NT2/D1 (cell line): ENCODE measurements around the gene LOXHD1.

Source experiments
- SUZ12 ChIP-seq: IDR thresholded peaks from 2 replicates; pipeline ENCODE4 v1.6.1; 2011; ENCODE audit not compliant: insufficient read length, insufficient read depth; ENCODE audit errors: extremely low read depth
- YY1 ChIP-seq: IDR thresholded peaks from 2 replicates; pipeline ENCODE4 v1.6.1; 2011; ENCODE audit not compliant: insufficient read length, insufficient read depth

- TF ChIP-seq SUZ12, result no peak
- no peak for TF ChIP-seq YY1
Measured at GRCh38 chr18:46510386-46510785, 146.6 kb downstream of the LOXHD1 start.
